ENCODE data around the gene NOTCH4. TPM values are rescaled to one million over a fixed set of nuclear protein-coding genes. Genes with fewer than 3 reads are reported as not detected.
"Not testable (repeated sequence)": the region's sequence is repeated elsewhere in the genome, so short reads cannot be mapped to it uniquely, and the experiment has no call there.

NOTCH4 gene
- total and polyA plus RNA-seq, 2 of the 4 experiments (the other 2 are of a cell fraction) = 0.96 to 1.3 TPM

DNA sequence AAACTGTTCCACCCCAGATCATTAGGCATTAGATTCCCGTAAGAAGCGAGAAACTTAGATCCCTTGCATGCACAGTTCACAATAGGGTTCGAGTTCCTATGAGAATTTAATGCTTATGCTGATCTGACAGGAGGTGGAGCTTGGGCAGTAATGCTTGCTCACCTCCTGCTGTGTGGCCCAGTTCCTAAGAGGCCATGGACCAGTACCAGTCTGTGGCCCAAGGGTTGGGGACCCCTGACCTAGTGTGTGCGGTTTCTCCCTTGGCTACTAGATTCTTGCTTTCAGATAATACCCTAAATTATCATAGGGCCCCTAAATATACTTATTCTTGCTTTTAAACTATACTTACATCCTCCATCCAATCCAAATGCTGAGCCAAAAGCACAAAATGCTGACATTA is 29.5 kb downstream of the NOTCH4 start:
- H4K5ac ChIP-seq (ENCODE audit: low read depth, low read length) = no peak overlapping the region
- H3K79me1 ChIP-seq (ENCODE audit: low read depth in 1 of 2, low read length in 2 of 2) = peaks cover 18 to 45% of the 10 kb centered on the region in 2 experiments
- H3K23ac ChIP-seq (ENCODE audit: low read depth, low read length) = no peak overlapping the region
- intact Hi-C loops (cut with micrococcal nuclease) (no loop called here), dilution Hi-C loops (cut with HindIII; ENCODE audit: low sequenced_read_pairs, unreplicated experiment) (no loop called here), in situ Hi-C loops (cut with MboI; ENCODE audit: low sequenced_read_pairs) (loop anchor here (5.0 to 25.0 kb wide), 2 partner anchors 77 to 768 kb away; partner anchors contain the start of genes BRD2 and HLA-DMA)
- H3K9me1 ChIP-seq (ENCODE audit: insufficient read depth, low read length) = peaks cover 25% of the 10 kb centered on the region
- no peak overlapping the region for H4K91ac ChIP-seq (ENCODE audit: insufficient read depth, low read depth, low read length)
- H4K20me1 ChIP-seq (ENCODE audit: insufficient read depth, low read length) = no peaks in the 10 kb centered on the region
- BruUV-seq (replicated peaks) = no TSS peak
- H2BK120ac ChIP-seq (ENCODE audit: low read depth, low read length) = no peak overlapping the region
- no peak overlapping the region for H3K9ac ChIP-seq (ENCODE audit: low read depth, low read length)
- CTCF ChIA-PET = no interaction called here
- H3K4me2 ChIP-seq (ENCODE audit: low read depth, low read length) = no peak overlapping the region
- H3K18ac ChIP-seq (ENCODE audit: low read depth, low read length) = no peak overlapping the region
- no peak overlapping the region for H3K14ac ChIP-seq (replicated peaks; ENCODE audit: low read depth, low read length)
- no peak overlapping the region for H3K27ac ChIP-seq (ENCODE audit: insufficient read depth, low read length)
- POLR2A ChIA-PET (ENCODE audit: unreplicated experiment) = interaction anchor here (0.5 kb wide), 1 partner anchor 15 kb away, joined by 15 read pairs; no protein-coding TSS in a partner anchor
- TF ChIP-seq FOS (IDR thresholded peaks at IDR 0.05; ENCODE audit: low read depth, low read length) (no peak), CEBPB (IDR thresholded peaks at IDR 0.05; ENCODE audit: low read depth, low read length) (no peak), RAD21 (IDR thresholded peaks at IDR 0.05; ENCODE audit: low read length) (no peak), CHD1 (IDR thresholded peaks at IDR 0.05; ENCODE audit: low read depth, low read length) (no peak)
- H2AK5ac ChIP-seq (ENCODE audit: low read depth, low read length) = peak overlapping the region; percentile 23; the same call in 1 of the 2 replicates
- H4K8ac ChIP-seq (ENCODE audit: low read depth in 2 of 2, low read length in 2 of 2) = peak overlapping the region in 1 of 2 experiments; percentile 92; a peak in 2 of 4 replicates
- H2AK9ac ChIP-seq (replicated peaks; ENCODE audit: low read depth, low read length, poor library complexity) = peak overlapping the region; percentile 88
- no peak overlapping the region for H2AFZ ChIP-seq (replicated peaks; ENCODE audit: low read length, poor library complexity)
- H3K36me3 ChIP-seq (ENCODE audit: control insufficient read depth, insufficient read depth, low read length) = no peaks in the 10 kb centered on the region
- 92% methylated on average over 2 of the region's 4 CpGs; no CpG with 5 or more reads in 1 of the 2 experiments for WGBS, 2 experiments (ENCODE audit: extremely low coverage in 2 of 2, insufficient read length in 1 of 2)
- no peak overlapping the region for H2BK15ac ChIP-seq (ENCODE audit: low read depth, low read length)
- H3K9me3 ChIP-seq (ENCODE audit: control insufficient read depth, insufficient read depth, low read length) = no peaks in the 10 kb centered on the region
- no peak overlapping the region for H3K56ac ChIP-seq (ENCODE audit: extremely low read depth, insufficient read depth, low read length)
- H2BK20ac ChIP-seq (ENCODE audit: low read depth, low read length) = no peak overlapping the region
- no peak overlapping the region for H3K4ac ChIP-seq (ENCODE audit: low read depth, low read length)
- H2BK5ac ChIP-seq (ENCODE audit: low read depth, low read length, poor library complexity, severe bottlenecking) = no peak overlapping the region
- no peak for DNase-seq
- no peaks in the 10 kb centered on the region for H3K27me3 ChIP-seq (ENCODE audit: control insufficient read depth, insufficient read depth, low read length)
- peaks cover 15% of the 10 kb centered on the region for H3K4me1 ChIP-seq (ENCODE audit: control insufficient read depth, insufficient read depth, low read length)
- no peak overlapping the region for H3K4me3 ChIP-seq (ENCODE audit: insufficient read depth, low read depth, low read length)
- no peak for ATAC-seq (ENCODE audit: low read depth)

DNA sequence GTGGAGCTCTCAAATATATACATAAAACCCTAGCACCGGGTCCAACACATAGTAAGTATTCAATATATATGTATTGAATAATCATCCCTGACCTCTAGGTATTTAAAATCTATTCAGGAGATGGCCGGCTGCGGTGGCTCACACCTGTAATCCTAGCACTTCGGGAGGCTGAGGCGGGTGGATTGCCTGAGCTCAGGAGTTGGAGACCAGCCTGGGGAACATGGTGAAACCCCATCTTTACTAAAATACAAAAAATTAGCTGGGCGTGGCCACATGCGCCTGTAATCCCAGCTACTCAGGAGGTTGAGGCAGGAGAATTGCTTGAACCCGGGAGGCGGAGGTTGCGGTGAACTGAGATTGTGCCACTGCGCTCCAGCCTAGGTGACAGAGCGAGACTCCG is 30.8 kb downstream of the NOTCH4 start:
- H3K23ac ChIP-seq (ENCODE audit: low read depth, low read length) = peak overlapping the region; percentile 94; the same call in 1 of the 2 replicates
- peaks cover 25% of the 10 kb centered on the region for H3K9me1 ChIP-seq (ENCODE audit: insufficient read depth, low read length)
- intact Hi-C loops (cut with micrococcal nuclease); BruUV-seq (replicated peaks); dilution Hi-C loops (cut with HindIII; ENCODE audit: low sequenced_read_pairs, unreplicated experiment); H4K20me1 ChIP-seq (ENCODE audit: insufficient read depth, low read length); DNase-seq; ATAC-seq (ENCODE audit: low read depth); H3K27me3 ChIP-seq (ENCODE audit: control insufficient read depth, insufficient read depth, low read length); H3K4me2 ChIP-seq (ENCODE audit: low read depth, low read length); H3K9me3 ChIP-seq (ENCODE audit: control insufficient read depth, insufficient read depth, low read length); H3K36me3 ChIP-seq (ENCODE audit: control insufficient read depth, insufficient read depth, low read length); H3K4me3 ChIP-seq (ENCODE audit: insufficient read depth, low read depth, low read length); CTCF ChIA-PET; POLR2A ChIA-PET (ENCODE audit: unreplicated experiment): not testable (repeated sequence)
- in situ Hi-C loops (cut with MboI; ENCODE audit: low sequenced_read_pairs) = loop anchor here (5.0 to 25.0 kb wide), 2 partner anchors 76 to 769 kb away; partner anchors contain the start of genes BRD2 and HLA-DMA
- peak overlapping the region; percentile 98 for H3K18ac ChIP-seq (ENCODE audit: low read depth, low read length)
- peak overlapping the region; percentile 96 for H3K14ac ChIP-seq (replicated peaks; ENCODE audit: low read depth, low read length)
- no CpG with 5 or more reads among the region's 13 CpGs for WGBS, 2 experiments (ENCODE audit: extremely low coverage in 2 of 2, insufficient read length in 1 of 2)
- peak overlapping the region; percentile 88 for H2AFZ ChIP-seq (replicated peaks; ENCODE audit: low read length, poor library complexity)
- H3K79me1 ChIP-seq (ENCODE audit: low read depth in 1 of 2, low read length in 2 of 2) = peaks cover 18 to 56% of the 10 kb centered on the region in 2 experiments
- H2BK120ac ChIP-seq (ENCODE audit: low read depth, low read length) = peak overlapping the region; percentile 93
- peak overlapping the region; percentile 74 for H2AK5ac ChIP-seq (ENCODE audit: low read depth, low read length)
- peak overlapping the region; percentile 84; the same call in 1 of the 2 replicates for H2BK20ac ChIP-seq (ENCODE audit: low read depth, low read length)
- H4K5ac ChIP-seq (ENCODE audit: low read depth, low read length) = peak overlapping the region; percentile 100
- peak overlapping the region; percentile 92 for H3K27ac ChIP-seq (ENCODE audit: insufficient read depth, low read length)
- peak overlapping the region; percentile 98 for H3K4ac ChIP-seq (ENCODE audit: low read depth, low read length)
- peaks cover 15% of the 10 kb centered on the region for H3K4me1 ChIP-seq (ENCODE audit: control insufficient read depth, insufficient read depth, low read length)
- H3K56ac ChIP-seq (ENCODE audit: extremely low read depth, insufficient read depth, low read length) = peak overlapping the region; percentile 42; the same call in 1 of the 2 replicates
- peak overlapping the region; percentile 77 to 97 for H4K8ac ChIP-seq (ENCODE audit: low read depth in 2 of 2, low read length in 2 of 2)
- peak overlapping the region; percentile 86 for H4K91ac ChIP-seq (ENCODE audit: insufficient read depth, low read depth, low read length)
- H2AK9ac ChIP-seq (replicated peaks; ENCODE audit: low read depth, low read length, poor library complexity) = peak overlapping the region; percentile 85
- peak overlapping the region; percentile 90; the same call in 2 of the 3 replicates for H2BK15ac ChIP-seq (ENCODE audit: low read depth, low read length)
- peak overlapping the region; percentile 95 for H2BK5ac ChIP-seq (ENCODE audit: low read depth, low read length, poor library complexity, severe bottlenecking)
- H3K9ac ChIP-seq (ENCODE audit: low read depth, low read length) = peak overlapping the region; percentile 58
